HepG2 (cell line): ENCODE measurements around the gene PIGC. TPM values are rescaled to one million over a fixed set of nuclear protein-coding genes. Genes with fewer than 3 reads are reported as not detected.

Experiments
- AHDC1 ChIP-seq: sonication (generic); formaldehyde crosslinking; IDR thresholded peaks from 2 replicates; pipeline ENCODE4 v1.5.1; 2020; ENCODE audit warnings: mild to moderate bottlenecking, missing genetic modification reagents, borderline replicate concordance
- ARNT2 ChIP-seq: sonication (generic); formaldehyde crosslinking; IDR thresholded peaks from 2 replicates; pipeline ENCODE4 v1.8.0; 2022; ENCODE audit warnings: mild to moderate bottlenecking, low read depth, missing genetic modification reagents, moderate library complexity
- BORCS8-MEF2B ChIP-seq: sonication (generic); formaldehyde crosslinking; IDR thresholded peaks from 2 replicates; pipeline ENCODE4 v1.8.0; 2022; ENCODE audit warnings: mild to moderate bottlenecking, missing genetic modification reagents
- CEBPB ChIP-seq: IDR thresholded peaks from 2 replicates; pipeline ENCODE4 v1.6.1; 2011; ENCODE audit warnings: low read depth, low read length, improper control_type of control experiment, borderline replicate concordance
- CEBPG ChIP-seq: IDR thresholded peaks from 2 replicates; pipeline ENCODE4 v1.6.1; 2016
- CHD4 ChIP-seq: fragments of 200-600 bp; sonication (generic); IDR thresholded peaks from 2 replicates; pipeline ENCODE4 v1.7.0; 2017; ENCODE audit warnings: mild to moderate bottlenecking, low read length, borderline replicate concordance
- GATA4 ChIP-seq: sonication (generic); IDR thresholded peaks from 2 replicates; pipeline ENCODE4 v1.6.1; 2016; ENCODE audit warnings: antibody characterized with exemption, low read depth, borderline replicate concordance
- HNF4G ChIP-seq, 2 experiments: sonication (generic) in 1 of 2; formaldehyde crosslinking in 1 of 2; IDR thresholded peaks; 2 replicates each; pipeline versions ENCODE4 v1.4.0 to v1.6.1; 2011 to 2020; ENCODE audit warnings: borderline replicate concordance in 2 of 2, low read depth in 2 of 2, mild to moderate bottlenecking in 2 of 2, low read length in 1 of 2, missing genetic modification reagents in 1 of 2, moderate library complexity in 1 of 2
- MAX ChIP-seq: IDR thresholded peaks from 2 replicates; pipeline ENCODE4 v1.6.1; 2012; ENCODE audit warnings: inconsistent platforms
- NCOA1 ChIP-seq: sonication (generic); formaldehyde crosslinking; IDR thresholded peaks from 2 replicates; pipeline ENCODE4 v1.9.0; 2021; ENCODE audit warnings: missing genetic modification reagents
- POGK ChIP-seq: sonication (generic); formaldehyde crosslinking; conservative IDR thresholded peaks from 2 replicates; pipeline ENCODE4 v1.8.0; 2022; ENCODE audit warnings: mild to moderate bottlenecking, moderate library complexity, missing genetic modification reagents
- SMC3 ChIP-seq: IDR thresholded peaks from 2 replicates; pipeline ENCODE4 v1.6.1; 2011; ENCODE audit warnings: low read length, improper control_type of control experiment
- SOX5 ChIP-seq: IDR thresholded peaks from 2 replicates; pipeline ENCODE4 v1.6.1; 2016; ENCODE audit warnings: borderline replicate concordance
- TCF7 ChIP-seq: sonication (generic); IDR thresholded peaks from 2 replicates; pipeline ENCODE4 v1.6.1; 2016; ENCODE audit warnings: antibody characterized with exemption, low read depth
- ZBTB21 ChIP-seq: sonication (generic); formaldehyde crosslinking; IDR thresholded peaks from 2 replicates; pipeline ENCODE4 v1.4.0; 2020; ENCODE audit warnings: missing genetic modification reagents
- ZC3H4 ChIP-seq: sonication (generic); formaldehyde crosslinking; IDR thresholded peaks from 2 replicates; pipeline ENCODE4 v1.4.0; 2020; ENCODE audit warnings: missing genetic modification reagents, borderline replicate concordance
- ZKSCAN5 ChIP-seq: sonication (generic); formaldehyde crosslinking; IDR thresholded peaks from 2 replicates; pipeline ENCODE4 v1.5.1; 2020; ENCODE audit warnings: mild to moderate bottlenecking, missing genetic modification reagents
- ZNF225 ChIP-seq: sonication (generic); formaldehyde crosslinking; IDR thresholded peaks from 2 replicates; pipeline ENCODE4 v1.4.0; 2020; ENCODE audit warnings: mild to moderate bottlenecking, missing genetic modification reagents
- ZNF512B ChIP-seq: sonication (generic); formaldehyde crosslinking; IDR thresholded peaks from 2 replicates; pipeline ENCODE4 v1.5.1; 2020; ENCODE audit warnings: missing genetic modification reagents, mild to moderate bottlenecking, borderline replicate concordance
- ZNF703 ChIP-seq: sonication (generic); formaldehyde crosslinking; IDR thresholded peaks from 2 replicates; pipeline ENCODE4 v1.5.1; 2020; ENCODE audit warnings: missing genetic modification reagents, mild to moderate bottlenecking, moderate library complexity, borderline replicate concordance
- ZNF883 ChIP-seq: sonication (generic); formaldehyde crosslinking; IDR thresholded peaks from 2 replicates; pipeline ENCODE4 v1.5.1; 2020; ENCODE audit warnings: mild to moderate bottlenecking, missing genetic modification reagents; ENCODE audit errors: not compliant biosample characterization
- polyA plus RNA-seq, 8 experiments: library from polyadenylated mRNA; depleted of rRNA in 3 of 8; stranded (reverse) in 7 of 8; unstranded in 1 of 8; fragments of >200 nt; fragmentation: Illumina TruSeq in 4 of 8; extraction: Trizol in 4 of 8; gene quantifications; 2 replicates each; pipeline versions ENCODE4 v1.2.1 to v1.2.3, GENCODE V29; 2011 to 2016; ENCODE audit warnings: low read depth in 4 of 8, missing spikeins in 1 of 8, mixed read lengths in 1 of 8; ENCODE audit not compliant: insufficient read depth in 1 of 8
- total RNA-seq, 5 experiments: library from RNA; depleted of rRNA; stranded (reverse); fragments of >200 nt; fragmentation: Illumina TruSeq; extraction: Trizol; gene quantifications; 2 replicates each; pipeline ENCODE4 v1.2.3, GENCODE V29; 2016; ENCODE audit warnings: low read depth in 1 of 5

Gene PIGC
- total and polyA plus RNA-seq, 2 of the 13 experiments (the other 11 are each of a cell fraction or from before 2014, with no cell fraction given), result 26.7 to 29.5 TPM

- TF ChIP-seq AHDC1 (CRISPR knock-in tag) (no peak), ZNF512B (0 out of 2 replicates have a peak, but pooled peaks have one; percentile 23), GATA4 (no peak), SMC3 (no peak), ZC3H4 (CRISPR knock-in tag) (no peak), ZNF225 (CRISPR knock-in tag) (no peak), ZKSCAN5 (CRISPR knock-in tag) (no peak), ARNT2 (CRISPR knock-in tag) (no peak), ZBTB21 (CRISPR knock-in tag) (peak; percentile 72; the same call in 1 of the 2 replicates), MAX (no peak), NCOA1 (CRISPR knock-in tag) (no peak), ZNF703 (CRISPR knock-in tag) (no peak), SOX5 (CRISPR knock-in tag) (no peak), CEBPG (CRISPR knock-in tag) (peak; percentile 88), BORCS8-MEF2B (CRISPR knock-in tag) (no peak), HNF4G (IDR thresholded peaks at IDR 0.05; ENCODE audit: borderline replicate concordance, low read depth, low read length) (no peak), HNF4G (CRISPR knock-in tag; IDR thresholded peaks at IDR 0.05; ENCODE audit: borderline replicate concordance, low read depth) (0 out of 2 replicates have a peak, but pooled peaks have one; percentile 2), CEBPB (peak; percentile 85), CHD4 (peak; percentile 75; the same call in 1 of the 2 replicates), TCF7 (no peak), POGK (no peak), ZNF883 (no peak)
These were observed 25.8 kb upstream of the PIGC start (continued) for GRCh38 chr1:172469717-172470116.
